NCI-H2227 (cell line): Measurements from ENCODE around the gene BTBD7.
"Not testable (repeated sequence)": the region's sequence is repeated elsewhere in the genome, so short reads cannot be mapped to it uniquely, and the experiment has no call there.

Experiments
- DNase-seq: peaks from one replicate; lab custom pipeline; 2025; ENCODE audit not compliant: unreplicated experiment; lab: John Stamatoyannopoulos, UW

The BTBD7 gene, protein sequence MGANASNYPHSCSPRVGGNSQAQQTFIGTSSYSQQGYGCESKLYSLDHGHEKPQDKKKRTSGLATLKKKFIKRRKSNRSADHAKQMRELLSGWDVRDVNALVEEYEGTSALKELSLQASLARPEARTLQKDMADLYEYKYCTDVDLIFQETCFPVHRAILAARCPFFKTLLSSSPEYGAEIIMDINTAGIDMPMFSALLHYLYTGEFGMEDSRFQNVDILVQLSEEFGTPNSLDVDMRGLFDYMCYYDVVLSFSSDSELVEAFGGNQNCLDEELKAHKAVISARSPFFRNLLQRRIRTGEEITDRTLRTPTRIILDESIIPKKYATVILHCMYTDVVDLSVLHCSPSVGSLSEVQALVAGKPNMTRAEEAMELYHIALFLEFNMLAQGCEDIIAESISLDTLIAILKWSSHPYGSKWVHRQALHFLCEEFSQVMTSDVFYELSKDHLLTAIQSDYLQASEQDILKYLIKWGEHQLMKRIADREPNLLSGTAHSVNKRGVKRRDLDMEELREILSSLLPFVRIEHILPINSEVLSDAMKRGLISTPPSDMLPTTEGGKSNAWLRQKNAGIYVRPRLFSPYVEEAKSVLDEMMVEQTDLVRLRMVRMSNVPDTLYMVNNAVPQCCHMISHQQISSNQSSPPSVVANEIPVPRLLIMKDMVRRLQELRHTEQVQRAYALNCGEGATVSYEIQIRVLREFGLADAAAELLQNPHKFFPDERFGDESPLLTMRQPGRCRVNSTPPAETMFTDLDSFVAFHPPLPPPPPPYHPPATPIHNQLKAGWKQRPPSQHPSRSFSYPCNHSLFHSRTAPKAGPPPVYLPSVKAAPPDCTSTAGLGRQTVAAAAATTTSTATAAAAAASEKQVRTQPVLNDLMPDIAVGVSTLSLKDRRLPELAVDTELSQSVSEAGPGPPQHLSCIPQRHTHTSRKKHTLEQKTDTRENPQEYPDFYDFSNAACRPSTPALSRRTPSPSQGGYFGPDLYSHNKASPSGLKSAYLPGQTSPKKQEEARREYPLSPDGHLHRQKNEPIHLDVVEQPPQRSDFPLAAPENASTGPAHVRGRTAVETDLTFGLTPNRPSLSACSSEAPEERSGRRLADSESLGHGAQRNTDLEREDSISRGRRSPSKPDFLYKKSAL

DNA sequence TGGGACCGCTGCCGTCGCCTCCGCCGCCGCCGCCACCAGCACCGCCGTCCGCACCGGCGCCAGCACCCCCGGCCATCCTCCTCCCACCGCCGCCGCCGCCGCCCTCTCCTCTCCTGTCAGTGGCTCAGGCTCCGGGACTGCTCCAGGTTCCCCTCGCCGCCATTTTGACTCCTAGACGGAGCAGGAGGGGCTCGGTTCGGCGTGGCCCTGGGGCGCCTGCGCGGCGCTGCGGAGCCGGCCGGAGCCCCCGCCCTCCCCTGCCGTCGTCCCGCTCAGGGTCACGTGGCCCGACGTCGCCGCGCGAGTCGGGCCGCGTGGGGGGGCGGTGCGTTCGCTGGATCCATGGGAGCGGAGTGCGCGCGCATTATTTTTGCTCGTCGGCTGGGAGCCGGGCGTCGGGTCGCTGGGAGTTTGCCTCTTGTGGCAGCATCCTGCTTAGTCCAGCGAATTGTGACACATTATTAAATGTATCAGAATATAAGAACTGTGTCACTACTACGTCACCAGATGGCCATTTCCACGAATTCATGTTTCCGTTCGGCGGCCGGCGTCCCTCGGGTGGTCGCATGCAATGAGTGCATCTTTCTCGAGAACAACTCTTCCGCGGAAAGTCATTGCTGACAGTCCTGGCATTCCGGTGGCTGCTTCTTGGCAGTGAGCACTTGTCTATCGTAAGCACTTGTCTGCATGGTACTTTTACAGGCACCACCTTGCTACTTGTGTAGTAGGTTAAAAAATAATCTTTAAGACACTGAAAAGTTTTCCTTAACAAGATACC lies at the start of gene BTBD7:
BTBD7 (minus strand) TSS at position 184 of the 778 bp plus-strand sequence. CDS start 36,985 bp downstream, outside the sequence.
- DNase-seq = peak; percentile 99

DNA sequence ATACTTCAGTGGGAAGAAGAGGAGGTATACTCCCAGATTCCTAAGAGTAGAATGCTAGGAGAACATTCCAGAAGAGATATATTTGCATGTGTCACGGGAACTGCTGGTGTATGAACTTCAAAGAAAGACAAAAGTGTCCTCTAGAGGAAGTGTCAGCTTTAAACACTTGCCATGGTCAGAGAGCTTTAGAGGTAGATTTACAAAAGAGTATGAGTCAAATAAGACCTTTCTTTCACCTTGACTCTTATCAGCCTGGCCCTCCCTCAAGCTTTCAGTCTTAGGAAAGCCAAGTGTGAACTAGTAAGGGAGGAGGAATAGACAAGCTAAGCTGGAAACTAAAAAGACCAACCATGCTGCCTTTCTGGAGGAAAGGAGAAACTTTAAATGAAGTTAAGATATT lies 48.8 kb upstream of the BTBD7 start:
- no peak for DNase-seq

DNA sequence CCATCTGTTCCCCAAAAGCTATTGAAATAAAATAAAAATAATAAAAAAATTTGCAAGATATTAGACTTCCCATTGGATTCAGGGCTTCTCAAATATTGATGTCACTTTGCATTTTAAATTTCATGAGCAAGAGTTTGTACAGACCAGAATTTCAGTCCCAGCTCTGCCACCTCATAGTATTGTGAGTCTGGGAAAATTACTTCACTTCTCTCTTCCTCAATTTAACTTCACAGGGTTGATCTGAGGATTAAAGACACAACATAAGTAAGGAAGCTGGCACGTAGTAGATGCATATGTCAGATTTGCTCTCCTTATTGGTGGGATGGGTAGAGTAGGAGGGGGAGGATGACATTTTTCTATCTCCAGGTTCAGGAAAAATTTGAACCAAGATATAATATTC lies 47.0 kb upstream of the BTBD7 start:
- DNase-seq = no peak

DNA sequence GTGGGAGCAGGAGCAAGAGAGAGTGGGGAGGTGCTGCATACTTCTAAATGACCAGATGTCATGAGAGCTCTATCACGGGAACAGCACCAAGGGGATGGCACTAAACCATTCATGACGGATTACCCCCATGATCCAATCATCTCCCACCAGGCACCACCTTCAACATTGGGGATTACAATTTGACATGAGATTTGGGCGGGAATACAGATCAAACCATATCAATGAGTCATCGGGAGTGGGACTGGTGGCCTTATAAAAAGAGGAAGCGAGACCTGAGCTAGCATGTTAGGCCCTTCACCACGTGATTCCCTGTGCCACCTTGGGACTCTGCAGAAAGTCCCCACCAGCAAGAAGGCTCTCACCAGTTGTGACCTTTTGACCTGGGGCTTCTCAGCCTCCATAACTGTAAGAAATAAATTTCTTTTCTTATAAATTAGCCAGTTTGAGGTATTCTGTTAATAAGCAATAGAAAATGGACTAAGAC lies 42.9 kb upstream of the BTBD7 start:
- no peak for DNase-seq

DNA sequence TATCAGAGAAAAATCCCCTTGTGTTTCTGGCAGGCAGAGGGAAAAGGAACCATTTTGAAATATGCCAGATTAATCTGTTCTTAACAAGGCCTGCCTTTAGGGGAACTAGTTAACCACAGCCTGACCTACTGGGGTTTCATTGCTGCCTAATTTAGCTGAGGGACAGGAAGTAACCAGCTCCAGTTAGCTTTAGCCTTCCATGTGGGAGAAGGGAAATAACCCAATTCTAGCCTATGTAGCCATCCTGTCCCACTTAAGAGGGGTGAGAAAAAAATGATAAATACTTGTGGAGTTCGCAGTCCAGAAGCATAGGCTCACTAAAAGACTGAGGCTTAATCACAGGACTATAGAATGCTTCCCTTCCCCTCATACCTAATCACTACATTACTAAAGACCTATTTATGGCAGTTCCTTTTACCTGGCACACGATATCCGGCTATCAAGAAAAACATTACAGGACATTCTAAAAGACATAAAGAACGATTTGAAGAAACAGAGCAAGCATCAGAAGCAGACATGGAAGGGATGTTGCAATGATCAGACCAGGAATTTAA lies 37.0 kb upstream of the BTBD7 start:
- no peak for DNase-seq

DNA sequence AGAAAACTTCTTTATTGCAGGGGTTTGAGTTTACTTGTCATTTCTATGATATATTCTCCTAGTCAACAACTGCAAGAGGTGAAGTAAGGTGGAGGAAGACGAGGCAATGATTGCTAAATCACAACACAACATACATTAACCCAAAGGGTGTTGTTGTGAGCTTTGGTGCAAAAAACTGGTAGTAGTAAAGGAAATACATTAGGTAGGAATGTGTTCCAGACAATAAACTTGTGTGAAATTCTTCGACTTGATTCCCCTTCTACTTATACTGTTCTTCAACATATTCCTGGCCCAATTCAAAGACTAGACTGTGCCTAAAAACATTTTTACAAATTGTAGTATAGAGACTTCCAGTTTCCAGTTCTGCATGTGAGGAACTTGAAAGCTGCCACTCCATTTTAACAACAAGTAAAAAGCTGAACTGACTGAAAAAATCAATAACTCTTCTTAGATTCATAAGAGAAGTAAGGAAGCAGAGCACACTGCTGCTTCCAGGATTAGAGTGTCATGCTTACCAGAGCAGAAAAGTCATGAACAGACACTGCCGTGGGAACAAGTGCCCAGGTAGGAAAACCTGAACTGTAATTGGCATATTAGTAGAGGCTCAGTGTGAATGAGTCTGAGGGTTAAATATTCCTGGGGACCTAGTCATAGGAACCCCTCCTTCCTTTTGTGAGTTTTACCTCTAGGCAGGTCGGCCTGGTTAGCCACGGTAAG lies 36.3 kb upstream of the BTBD7 start:
- no peak for DNase-seq

DNA sequence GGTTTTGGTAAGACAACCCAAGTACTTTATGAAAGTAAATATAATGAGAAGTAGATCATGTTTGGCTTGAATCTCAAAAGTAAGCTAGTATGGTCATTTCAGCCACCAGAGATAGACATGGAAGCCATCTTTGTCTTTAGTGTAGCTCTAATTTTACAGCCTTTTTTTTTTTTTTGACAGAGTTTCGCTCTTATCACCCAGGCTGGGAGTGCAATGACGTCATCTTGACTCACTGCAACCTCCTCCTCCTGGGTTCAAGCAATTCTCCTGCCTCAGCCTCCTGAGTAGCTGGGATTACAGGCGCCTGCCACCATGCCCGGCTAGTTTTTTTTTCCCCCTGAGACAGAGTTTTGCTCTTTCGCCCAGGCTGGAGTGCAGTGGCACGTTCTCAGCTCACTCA lies 22.0 kb upstream of the BTBD7 start:
- not testable (repeated sequence) for DNase-seq

DNA sequence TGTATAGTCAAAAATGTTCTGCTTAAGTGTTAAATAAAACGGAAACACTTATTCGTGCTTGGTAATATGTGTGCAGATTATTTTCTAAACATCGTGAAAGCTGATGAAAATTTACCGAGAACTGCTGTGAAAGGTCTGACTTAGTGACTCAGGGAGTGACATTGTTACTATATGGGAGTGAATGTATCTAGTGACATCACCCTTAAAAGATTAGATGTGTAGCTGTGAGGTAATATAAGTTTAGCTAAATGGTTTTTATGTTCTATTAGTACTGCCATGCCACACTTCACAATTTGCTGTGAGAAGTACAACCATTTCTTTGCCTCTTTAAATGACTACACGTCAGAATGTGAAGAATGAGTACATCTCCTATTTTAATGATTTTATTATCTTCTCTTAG lies 15.5 kb upstream of the BTBD7 start:
- no peak for DNase-seq

DNA sequence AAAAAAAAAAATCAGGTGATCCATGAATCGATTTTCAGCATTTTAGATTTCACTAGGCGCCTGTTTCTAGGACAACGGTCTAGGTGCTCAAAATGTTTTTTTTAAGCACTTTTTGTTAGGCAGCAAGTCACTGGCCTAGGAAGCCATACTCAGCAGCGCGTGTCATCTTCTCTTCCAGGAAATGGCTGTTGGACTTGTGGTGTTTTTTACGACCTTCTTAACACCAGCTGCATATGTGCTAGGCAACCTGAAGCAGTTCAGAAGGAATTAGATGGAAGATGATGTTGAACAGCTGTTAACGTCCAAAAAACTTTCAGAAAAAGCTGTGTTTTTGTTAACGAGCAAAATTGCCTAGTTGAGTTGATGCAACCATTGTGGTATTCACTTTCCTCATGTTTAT lies 15.0 kb upstream of the BTBD7 start:
- no peak for DNase-seq

DNA sequence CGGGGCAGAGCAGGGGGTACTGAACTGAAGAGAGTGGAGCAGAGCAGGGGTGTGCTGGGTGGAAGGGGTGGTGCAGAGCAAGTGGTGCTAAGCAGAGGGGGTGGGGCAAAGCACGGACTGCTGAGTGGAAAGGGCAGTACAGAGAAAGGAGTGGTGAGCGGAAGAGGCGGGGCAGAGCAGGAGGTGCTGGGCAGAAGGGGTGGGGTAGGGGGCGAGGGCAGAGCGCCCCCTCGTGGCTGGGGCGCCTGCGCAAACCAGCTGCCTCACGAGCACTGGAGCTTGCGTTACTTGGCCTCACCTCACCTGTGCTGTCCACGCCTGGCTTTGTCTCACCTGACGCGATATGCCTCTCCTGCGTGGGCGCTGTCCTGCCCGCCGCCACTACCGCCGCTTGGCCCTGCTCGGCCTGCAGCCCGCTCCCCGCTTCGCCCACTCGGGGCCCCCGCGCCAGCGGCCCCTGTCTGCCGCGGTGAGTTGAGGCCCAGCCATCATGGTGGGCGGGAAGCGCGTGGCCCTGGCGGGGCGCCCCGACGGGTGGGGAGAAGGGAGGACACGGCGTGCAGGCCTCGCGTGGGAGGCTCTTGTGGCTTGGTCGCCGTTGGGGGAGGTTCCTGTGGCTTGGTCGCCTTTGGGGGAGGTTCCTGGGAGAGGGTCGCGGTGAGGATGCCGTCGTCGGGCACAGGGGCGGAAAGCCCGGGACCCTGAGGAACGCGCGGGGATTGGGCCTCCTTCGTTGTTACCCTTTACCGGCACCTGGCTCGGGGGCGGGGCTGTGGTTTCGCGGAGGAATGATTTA lies 14.3 kb upstream of the BTBD7 start, which contains the start of gene COX8C:
COX8C (plus strand) TSS at position 257 of the 796 bp plus-strand sequence; CDS start at position 344, 87 bp downstream.
- DNase-seq = no peak

DNA sequence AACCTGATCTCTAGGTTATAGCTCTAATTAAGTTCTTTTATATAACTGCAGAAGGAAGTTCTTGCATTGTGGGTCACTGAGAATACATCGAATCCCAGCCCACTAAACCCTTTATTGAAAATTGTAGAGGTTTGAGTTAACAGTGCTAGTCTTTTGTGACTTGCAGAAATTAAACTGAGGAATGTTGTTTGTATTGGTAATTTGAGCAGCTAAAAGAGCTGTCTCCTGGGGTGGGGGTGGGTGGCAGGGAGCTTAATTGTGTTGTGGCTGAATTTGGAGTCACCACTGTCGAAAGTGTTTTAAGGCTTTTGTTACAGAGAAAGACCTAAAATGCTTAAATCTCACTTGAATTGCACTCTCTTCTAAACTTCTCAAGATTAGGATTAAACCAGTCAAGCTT lies 11.0 kb upstream of the BTBD7 start:
- no peak for DNase-seq

DNA sequence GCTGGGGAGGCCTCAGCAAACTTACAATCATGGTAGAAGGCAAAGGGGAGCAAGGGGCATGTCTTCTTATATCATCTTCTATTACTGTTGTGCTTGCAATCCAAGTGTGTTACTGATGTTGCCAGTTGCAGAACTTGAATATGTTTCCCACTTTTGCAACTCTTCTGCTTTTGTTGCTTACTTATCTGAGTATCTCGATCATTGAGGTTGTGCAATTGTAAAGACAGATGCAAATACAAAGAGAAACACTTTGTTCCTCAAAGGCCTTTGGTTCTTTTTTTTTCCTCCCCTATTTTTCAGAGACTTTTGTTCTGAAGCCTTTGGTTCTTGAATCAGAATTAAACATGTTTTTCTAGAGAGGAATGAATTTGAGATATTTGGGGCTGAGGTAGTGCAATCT lies 10.4 kb upstream of the BTBD7 start:
- DNase-seq = no peak

DNA sequence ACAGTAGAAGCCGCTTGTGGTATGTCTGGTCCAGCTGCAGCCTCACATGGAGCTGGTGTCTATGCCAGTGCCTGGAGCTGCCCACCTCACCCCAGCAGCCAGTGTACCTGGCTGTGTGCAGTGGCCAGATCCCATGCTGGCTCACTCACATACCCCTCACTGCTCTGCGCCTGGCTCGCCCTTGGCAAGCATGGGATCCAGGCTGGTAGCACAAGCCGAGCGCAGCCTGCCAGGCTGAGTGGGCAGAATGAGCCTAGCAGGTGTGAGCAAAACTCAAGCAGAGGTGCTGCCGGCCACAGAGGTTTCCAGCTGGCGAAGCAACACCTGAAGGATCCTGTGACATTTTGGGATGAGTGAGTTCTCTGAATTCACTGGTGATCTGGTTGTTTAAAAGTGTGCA lies 5.0 kb upstream of the BTBD7 start:
- DNase-seq = no peak

DNA sequence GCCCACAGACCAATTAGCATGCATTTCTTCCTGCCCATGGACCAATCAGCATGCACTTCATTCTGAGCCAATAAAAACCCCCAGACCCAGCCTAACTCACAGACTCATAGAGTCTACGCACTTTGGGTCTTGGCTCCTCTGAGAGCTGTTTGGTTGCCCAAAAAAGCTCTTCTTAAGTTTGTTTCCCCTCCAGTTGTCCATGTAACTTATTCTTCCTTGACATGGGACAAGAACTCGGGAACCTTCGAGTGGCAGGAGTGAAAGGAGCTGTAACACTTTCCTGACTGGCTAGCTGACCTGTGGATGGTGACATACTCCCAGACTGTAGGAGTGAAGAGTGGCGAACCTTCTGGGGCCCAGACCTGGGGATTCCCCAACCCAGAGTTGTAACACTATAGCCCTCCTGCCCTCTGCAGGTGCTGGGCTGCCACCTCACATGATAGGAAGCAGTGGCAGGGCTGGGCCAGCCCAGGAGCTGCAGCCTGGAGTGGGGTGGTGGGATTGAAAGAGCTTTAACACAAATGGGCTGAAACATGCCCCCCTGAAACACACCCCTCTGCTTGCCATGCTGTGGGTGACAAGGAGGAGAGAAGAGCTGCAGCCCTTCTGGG lies 4.4 kb upstream of the BTBD7 start:
- DNase-seq = no peak

DNA sequence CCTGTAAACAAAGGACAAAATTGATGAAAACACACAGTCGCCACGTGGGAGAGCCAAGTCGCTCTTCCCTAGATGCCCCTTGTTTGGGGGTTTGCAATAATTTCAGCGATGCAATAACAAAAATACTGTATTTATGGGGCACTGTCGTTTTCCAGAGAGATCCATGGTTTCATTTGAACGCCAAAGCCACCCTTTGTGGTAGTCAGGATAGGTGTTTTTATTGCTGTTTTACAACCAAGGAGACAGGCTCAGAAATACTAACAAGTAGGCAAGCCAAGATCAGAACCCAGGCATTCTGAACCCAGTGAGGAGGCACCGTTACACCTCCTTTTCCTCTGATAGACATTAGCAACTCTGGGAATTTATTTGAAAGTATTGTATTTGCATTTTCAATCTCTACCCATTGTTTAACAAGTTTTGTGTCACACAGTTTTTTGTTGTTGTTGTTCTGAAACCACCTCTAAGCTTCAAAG lies 831 bp upstream of the BTBD7 start:
- DNase-seq = no peak

DNA sequence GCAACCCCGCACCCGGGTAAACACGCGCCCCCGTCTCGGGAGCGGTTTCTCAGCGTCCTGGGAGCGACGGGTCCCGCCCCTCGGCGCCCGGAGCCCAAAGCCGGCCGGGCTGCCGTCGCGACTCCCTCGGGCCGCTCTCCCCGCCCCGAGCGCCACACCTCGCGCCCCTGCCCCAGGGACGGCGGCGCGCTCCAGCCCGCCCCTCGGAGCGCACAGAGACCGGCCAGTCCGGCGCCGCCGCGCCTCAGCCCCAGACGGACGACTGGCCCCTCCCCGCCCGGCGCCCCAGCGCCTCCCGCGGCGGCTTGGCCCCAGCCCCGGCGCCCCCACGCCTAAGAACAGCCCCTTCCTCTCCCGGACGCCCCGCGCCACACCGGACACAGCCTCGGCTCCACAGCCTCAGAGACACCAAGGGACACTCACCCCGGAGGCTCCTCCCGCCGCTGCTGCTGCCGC lies 411 bp downstream of the BTBD7 start:
- DNase-seq = peak; percentile 65

DNA sequence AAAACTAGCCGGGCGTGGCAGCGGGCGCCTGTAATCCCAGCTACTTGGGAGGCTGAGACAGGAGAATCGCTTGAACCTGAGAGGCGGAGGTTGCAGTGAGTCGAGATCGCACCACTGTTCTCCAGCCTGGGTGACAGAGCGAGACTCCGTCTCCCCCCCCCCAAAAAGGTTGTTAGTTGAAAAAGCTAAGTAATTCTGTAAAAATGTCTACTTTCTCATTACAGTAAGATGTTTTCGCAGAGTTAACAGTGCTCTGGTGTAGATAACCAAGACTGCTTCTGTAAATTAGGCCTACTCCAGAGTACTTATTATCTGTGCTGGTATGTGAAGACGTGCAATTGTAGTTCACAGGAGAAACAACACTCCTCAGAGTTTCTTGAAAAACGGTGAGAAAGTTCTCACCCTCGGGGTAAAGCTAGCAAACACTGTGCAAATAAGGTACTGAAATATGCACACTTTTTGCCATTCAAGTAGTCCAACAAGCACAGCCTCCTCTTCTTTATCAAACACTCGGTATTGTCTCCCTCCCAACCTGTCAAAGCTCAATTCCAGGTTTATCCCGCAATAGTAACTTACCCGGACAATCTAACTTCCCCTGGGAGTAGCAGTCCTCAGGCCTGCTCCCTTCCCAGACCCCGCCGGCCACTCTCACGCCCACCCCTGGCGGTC lies 974 bp downstream of the BTBD7 start:
- no peak for DNase-seq
